GM12878 (cell line): Measurements from ENCODE around the gene ASB2. TPM values are rescaled to one million over a fixed set of nuclear protein-coding genes. Genes with fewer than 3 reads are reported as not detected.

Experiments
- ATAC-seq: fragments of 200-7000 bp; cut with Tn5 transposase; 3 replicates; pipeline ENCODE4 v1.9.1; 2020; ENCODE audit warnings: mild to moderate bottlenecking, moderate library complexity
- BruUV-seq: library from RNA; stranded (reverse); fragments of 400-500 nt; replicated peaks from 2 replicates; lab custom pipeline; 2021; lab: Mats Ljungman, UMichigan
- CTCF ChIA-PET: fragments of 300-600 bp; sonication (Branson Sonifier 250); formaldehyde crosslinking; extraction: SDS; loops from one replicate; lab custom pipeline; 2021; ENCODE audit warnings: inconsistent platforms; lab: Yijun Ruan, JAX
- POLR2A ChIA-PET: fragments of 350-600 bp; formaldehyde crosslinking; extraction: SDS; loops from one replicate; lab custom pipeline; 2021; ENCODE audit warnings: inconsistent platforms; lab: Charles Lee
- RAD21 ChIA-PET: fragments of 300-600 bp; sonication (Branson Sonifier 250); formaldehyde crosslinking; loops from one replicate; lab custom pipeline; 2023; ENCODE audit warnings: antibody characterized with exemption; ENCODE audit not compliant: unreplicated experiment; lab: Charles Lee
- SMC1A ChIA-PET: fragments of 300-600 bp; sonication (Branson Sonifier 250); formaldehyde crosslinking; loops from one replicate; lab custom pipeline; 2023; ENCODE audit not compliant: unreplicated experiment, uncharacterized antibody; lab: Charles Lee
- DNase-seq: peaks from one replicate; pipeline ENCODE4 v3.0.0-alpha.2; 2011; ENCODE audit warnings: low read depth, low spot score
- FAIRE-seq: peaks from 3 replicates; lab custom pipeline; 2011; peaks lifted over from hg19 to GRCh38; lab: Jason Lieb, UNC
- H2AFZ ChIP-seq: 2 replicates; pipeline ENCODE4 v1.6.0; 2011; ENCODE audit warnings: low read depth, low read length, control low read depth; ENCODE audit not compliant: control insufficient read depth
- H3K27ac ChIP-seq: 2 replicates; pipeline ENCODE4 v1.5.1; 2011; ENCODE audit warnings: control low read depth; ENCODE audit not compliant: control insufficient read depth, insufficient read depth
- H3K27me3 ChIP-seq, 2 experiments: replicated peaks in 1 of 2; 2 replicates each; pipeline versions ENCODE4 v1.6.0 to v1.6.1; 2011; ENCODE audit warnings: low read length in 1 of 2; ENCODE audit not compliant: control insufficient read depth in 2 of 2, insufficient read depth in 2 of 2
- H3K36me3 ChIP-seq, 2 experiments: 2 replicates each; pipeline ENCODE4 v1.5.1; 2011; ENCODE audit warnings: low read length in 1 of 2; ENCODE audit not compliant: control insufficient read depth in 2 of 2, insufficient read depth in 2 of 2
- H3K4me1 ChIP-seq: 2 replicates; pipeline ENCODE4 v1.6.1; 2011; ENCODE audit warnings: mild to moderate bottlenecking, low read length, moderate library complexity, mixed read lengths; ENCODE audit not compliant: control insufficient read depth, insufficient read depth
- H3K4me2 ChIP-seq: 2 replicates; pipeline ENCODE4 v1.6.0; 2011; ENCODE audit warnings: control low read depth; ENCODE audit not compliant: control insufficient read depth, insufficient read depth
- H3K4me3 ChIP-seq: fragments of 200-600 bp; sonication (generic); 2 replicates; pipeline ENCODE4 v1.5.1; 2016
- H3K79me2 ChIP-seq: 2 replicates; pipeline ENCODE4 v1.6.0; 2011; ENCODE audit warnings: low read length; ENCODE audit not compliant: control insufficient read depth, insufficient read depth
- H3K9ac ChIP-seq: 2 replicates; pipeline ENCODE4 v1.8.0; 2011; ENCODE audit warnings: low read length, control low read depth, mixed read lengths; ENCODE audit not compliant: control insufficient read depth, insufficient read depth
- H3K9me3 ChIP-seq: replicated peaks from 3 replicates; pipeline ENCODE4 v1.5.1; 2011; ENCODE audit warnings: mild to moderate bottlenecking, low read length; ENCODE audit not compliant: control insufficient read depth, insufficient read depth
- H4K20me1 ChIP-seq: 2 replicates; pipeline ENCODE4 v1.6.0; 2011; ENCODE audit not compliant: control insufficient read depth, insufficient read depth
- MYB ChIP-seq: fragments of 150-350 bp; IDR thresholded peaks from 2 replicates; pipeline ENCODE4 v1.6.1; 2014; ENCODE audit warnings: mild to moderate bottlenecking, low read depth, low read length, borderline replicate concordance
- NR2C2 ChIP-seq: IDR thresholded peaks from 2 replicates; pipeline ENCODE4 v1.6.1; 2011; ENCODE audit warnings: borderline replicate concordance, low read depth; ENCODE audit not compliant: control insufficient read depth, insufficient read length
- PAX8 ChIP-seq: fragments of 450-650 bp; IDR thresholded peaks from 2 replicates; pipeline ENCODE4 v1.6.1; 2017; ENCODE audit warnings: mild to moderate bottlenecking, moderate library complexity
- WGBS: methylation state at CpG from one replicate; pipeline ENCODE4 v1.1.6; 2016; ENCODE audit warnings: low lambda C conversion rate; ENCODE audit not compliant: insufficient replicate concordance, insufficient coverage; ENCODE audit errors: missing lambda C conversion rate; 5-methylcytosine and 5-hydroxymethylcytosine counted together
- in situ Hi-C: fragments of 300-500 bp; cut with MboI; formaldehyde crosslinking; loops from 9 replicates; pipeline ENCODE4 v1.14.3; 2018; ENCODE audit warnings: mixed read lengths
- intact Hi-C: fragments of 100-400 bp; cut with micrococcal nuclease; formaldehyde crosslinking; loops from one replicate; pipeline ENCODE4 v1.14.2; 2022; ENCODE audit not compliant: unreplicated experiment
- polyA plus RNA-seq, 11 experiments: library from polyadenylated mRNA; depleted of rRNA in 4 of 11; unstranded in 6 of 11; stranded (reverse) in 5 of 11; fragments of >200 nt; fragmentation: Nextera tagmentation in 4 of 11; fragmentation: Illumina TruSeq in 1 of 11; extraction: Ambion mirVana in 4 of 11; extraction: Trizol in 1 of 11; gene quantifications; 1 replicate in 1 of 11; 2 replicates in 10 of 11; pipeline versions ENCODE4 v1.2.1 to v1.2.3, GENCODE V29; 2011 to 2016; ENCODE audit warnings: inconsistent platforms in 2 of 11, missing spikeins in 2 of 11, low read depth in 1 of 11
- total RNA-seq, 4 experiments: library from RNA; depleted of rRNA in 3 of 4; stranded (reverse); fragments of >200 nt in 3 of 4; fragmentation: Illumina TruSeq in 1 of 4; extraction: Trizol in 1 of 4; gene quantifications; 2 replicates each; pipeline versions ENCODE4 v1.2.1 to v1.2.3, GENCODE V29; 2013 to 2021
- TF ChIP-seq, protein P1 (sequence below): IDR thresholded peaks from 2 replicates; pipeline ENCODE4 v1.6.1; 2011; ENCODE audit warnings: mild to moderate bottlenecking, low read depth, low read length, moderate library complexity; ENCODE audit not compliant: insufficient replicate concordance
- TF ChIP-seq, protein P2 (sequence below): IDR thresholded peaks from 2 replicates; pipeline ENCODE4 v1.6.1; 2012; ENCODE audit warnings: low read depth, low read length, improper control_type of control experiment
- TF ChIP-seq, protein P3 (sequence below): fragments of 450-650 bp; IDR thresholded peaks from 2 replicates; pipeline ENCODE4 v1.6.1; 2016; ENCODE audit warnings: mild to moderate bottlenecking, moderate library complexity, borderline replicate concordance

ASB2 gene
- total and polyA plus RNA-seq, 10 of the 15 experiments (the other 5 are each of a cell fraction or from before 2014, with no cell fraction given): 3.0 to 54.8 (median 33.5) TPM

DNA sequence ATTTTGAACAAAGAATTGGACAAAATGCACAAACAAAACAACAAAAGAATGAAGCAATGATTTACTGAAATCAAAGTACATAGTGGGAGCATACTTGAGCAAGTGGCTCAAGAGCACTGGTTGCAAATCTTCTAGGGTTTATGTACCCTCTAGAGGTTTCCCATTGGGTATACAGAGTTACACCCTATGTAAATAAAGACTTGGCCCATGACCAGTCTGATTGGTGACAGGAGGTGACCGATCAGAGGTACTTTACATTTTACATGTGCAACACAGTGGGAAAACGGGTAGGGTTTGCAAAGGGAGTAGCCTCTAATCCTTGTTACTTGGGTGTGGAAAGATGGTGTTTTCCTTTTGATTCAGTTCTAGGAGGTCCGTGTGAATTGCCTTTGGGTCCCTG lies 59.9 kb downstream of the ASB2 start (continued):
- TF ChIP-seq, protein P1, sequence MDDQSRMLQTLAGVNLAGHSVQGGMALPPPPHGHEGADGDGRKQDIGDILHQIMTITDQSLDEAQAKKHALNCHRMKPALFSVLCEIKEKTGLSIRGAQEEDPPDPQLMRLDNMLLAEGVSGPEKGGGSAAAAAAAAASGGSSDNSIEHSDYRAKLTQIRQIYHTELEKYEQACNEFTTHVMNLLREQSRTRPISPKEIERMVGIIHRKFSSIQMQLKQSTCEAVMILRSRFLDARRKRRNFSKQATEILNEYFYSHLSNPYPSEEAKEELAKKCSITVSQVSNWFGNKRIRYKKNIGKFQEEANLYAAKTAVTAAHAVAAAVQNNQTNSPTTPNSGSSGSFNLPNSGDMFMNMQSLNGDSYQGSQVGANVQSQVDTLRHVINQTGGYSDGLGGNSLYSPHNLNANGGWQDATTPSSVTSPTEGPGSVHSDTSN: no peak
- TF ChIP-seq MYB (no peak), NR2C2 (no peak)

DNA sequence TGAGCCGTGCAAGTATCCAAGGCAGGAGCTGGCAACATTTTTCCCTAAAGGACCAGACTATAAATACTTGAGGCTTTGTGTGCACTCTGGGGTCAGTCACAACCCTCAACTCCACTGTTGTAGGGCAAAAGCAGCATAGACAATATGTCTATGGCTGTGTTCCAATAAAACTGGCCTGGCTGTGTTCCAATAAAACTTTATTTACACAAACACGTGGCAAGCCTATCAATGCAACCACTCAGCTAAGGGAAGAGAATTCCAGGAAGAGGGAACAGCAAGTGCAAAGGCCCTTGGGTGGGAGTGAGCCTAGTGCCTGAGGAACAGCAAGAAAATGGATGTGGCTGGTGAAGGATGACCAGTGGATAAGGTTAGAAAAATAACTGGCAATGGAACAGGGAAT lies 60.6 kb downstream of the ASB2 start:
- Histone ChIP-seq H3K9ac (no peak overlapping the region), H3K9me3 (peaks cover 1% of the 10 kb centered on the region; the same call in 1 of the 3 replicates), H3K36me3 (no peaks in the 10 kb centered on the region), H3K27ac (no peak overlapping the region), H2AFZ (no peak overlapping the region), H3K4me2 (no peak overlapping the region), H4K20me1 (no peaks in the 10 kb centered on the region), H3K79me2 (no peaks in the 10 kb centered on the region), H3K27me3 (peaks cover 0 to 2% of the 10 kb centered on the region in 2 experiments; a peak in 2 of 4 replicates), H3K4me1 (no peaks in the 10 kb centered on the region; the same call in 1 of the 2 replicates), H3K4me3 (no peak overlapping the region)
- ATAC-seq (no peak), FAIRE-seq (no peak), DNase-seq (no peak)
- no TSS peak for BruUV-seq
- SMC1A ChIA-PET: no interaction called here
- POLR2A ChIA-PET: no interaction called here
- RAD21 ChIA-PET: no interaction called here
- TF ChIP-seq, protein P2, sequence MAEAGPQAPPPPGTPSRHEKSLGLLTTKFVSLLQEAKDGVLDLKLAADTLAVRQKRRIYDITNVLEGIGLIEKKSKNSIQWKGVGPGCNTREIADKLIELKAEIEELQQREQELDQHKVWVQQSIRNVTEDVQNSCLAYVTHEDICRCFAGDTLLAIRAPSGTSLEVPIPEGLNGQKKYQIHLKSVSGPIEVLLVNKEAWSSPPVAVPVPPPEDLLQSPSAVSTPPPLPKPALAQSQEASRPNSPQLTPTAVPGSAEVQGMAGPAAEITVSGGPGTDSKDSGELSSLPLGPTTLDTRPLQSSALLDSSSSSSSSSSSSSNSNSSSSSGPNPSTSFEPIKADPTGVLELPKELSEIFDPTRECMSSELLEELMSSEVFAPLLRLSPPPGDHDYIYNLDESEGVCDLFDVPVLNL: no peak
- TF ChIP-seq, protein P3, sequence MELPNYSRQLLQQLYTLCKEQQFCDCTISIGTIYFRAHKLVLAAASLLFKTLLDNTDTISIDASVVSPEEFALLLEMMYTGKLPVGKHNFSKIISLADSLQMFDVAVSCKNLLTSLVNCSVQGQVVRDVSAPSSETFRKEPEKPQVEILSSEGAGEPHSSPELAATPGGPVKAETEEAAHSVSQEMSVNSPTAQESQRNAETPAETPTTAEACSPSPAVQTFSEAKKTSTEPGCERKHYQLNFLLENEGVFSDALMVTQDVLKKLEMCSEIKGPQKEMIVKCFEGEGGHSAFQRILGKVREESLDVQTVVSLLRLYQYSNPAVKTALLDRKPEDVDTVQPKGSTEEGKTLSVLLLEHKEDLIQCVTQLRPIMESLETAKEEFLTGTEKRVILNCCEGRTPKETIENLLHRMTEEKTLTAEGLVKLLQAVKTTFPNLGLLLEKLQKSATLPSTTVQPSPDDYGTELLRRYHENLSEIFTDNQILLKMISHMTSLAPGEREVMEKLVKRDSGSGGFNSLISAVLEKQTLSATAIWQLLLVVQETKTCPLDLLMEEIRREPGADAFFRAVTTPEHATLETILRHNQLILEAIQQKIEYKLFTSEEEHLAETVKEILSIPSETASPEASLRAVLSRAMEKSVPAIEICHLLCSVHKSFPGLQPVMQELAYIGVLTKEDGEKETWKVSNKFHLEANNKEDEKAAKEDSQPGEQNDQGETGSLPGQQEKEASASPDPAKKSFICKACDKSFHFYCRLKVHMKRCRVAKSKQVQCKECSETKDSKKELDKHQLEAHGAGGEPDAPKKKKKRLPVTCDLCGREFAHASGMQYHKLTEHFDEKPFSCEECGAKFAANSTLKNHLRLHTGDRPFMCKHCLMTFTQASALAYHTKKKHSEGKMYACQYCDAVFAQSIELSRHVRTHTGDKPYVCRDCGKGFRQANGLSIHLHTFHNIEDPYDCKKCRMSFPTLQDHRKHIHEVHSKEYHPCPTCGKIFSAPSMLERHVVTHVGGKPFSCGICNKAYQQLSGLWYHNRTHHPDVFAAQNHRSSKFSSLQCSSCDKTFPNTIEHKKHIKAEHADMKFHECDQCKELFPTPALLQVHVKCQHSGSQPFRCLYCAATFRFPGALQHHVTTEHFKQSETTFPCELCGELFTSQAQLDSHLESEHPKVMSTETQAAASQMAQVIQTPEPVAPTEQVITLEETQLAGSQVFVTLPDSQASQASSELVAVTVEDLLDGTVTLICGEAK: peak; percentile 30; the same call in 1 of the 2 replicates
- no peak for TF ChIP-seq PAX8
- CTCF ChIA-PET: interaction anchor here (1.3 kb wide), 1 partner anchor 86 kb away, joined by 3 read pairs; no protein-coding TSS in a partner anchor
- 15% methylated on average over 2 of the region's 2 CpGs for WGBS
- in situ Hi-C loops (no loop called here), intact Hi-C loops (no loop called here)
